ENCODE data around the gene LTBP4.

GRCh38 chr19:40671404-40671803, 70.2 kb downstream of the LTBP4 start:
- TF ChIP-seq POLR2AphosphoS5 (IDR thresholded peaks at IDR 0.05; ENCODE audit: low read depth, low read length) (no peak), CTCF (IDR thresholded peaks at IDR 0.05) (no peak), SIN3A (IDR thresholded peaks at IDR 0.05; ENCODE audit: borderline replicate concordance, insufficient read depth, low read depth, low read length) (no peak), REST (IDR thresholded peaks at IDR 0.05; ENCODE audit: insufficient read depth in 1 of 2, low read depth in 2 of 2, low read length in 1 of 2) (no peak), TCF7L2 (IDR thresholded peaks at IDR 0.05; ENCODE audit: low read depth, low read length) (no peak)
